Mucosa of gallbladder (tissue), 1 donor: ENCODE results near the gene GUCY1A1. TPM values are rescaled to one million over a fixed set of nuclear protein-coding genes. Genes with fewer than 3 reads are reported as not detected.

Source experiments
- DNase-seq: peaks from one replicate; pipeline ENCODE4 v3.0.0-alpha.2; 2020; ENCODE audit warnings: low spot score
- total RNA-seq: library from RNA; stranded (reverse); gene quantifications from one replicate; pipeline ENCODE4 v1.2.1, GENCODE V29; 2021
- donor health status: DM: no; HTN: no; CAD: no.

Gene GUCY1A1
- total RNA-seq, 1 donor from 2014 or later = 20.0 TPM

- DNase-seq = no peak
These were observed 71.9 kb downstream of the GUCY1A1 start for GRCh38 chr4:155738548-155738947.

- no peak for DNase-seq
These were observed 74.9 kb downstream of the GUCY1A1 start for GRCh38 chr4:155741546-155741945.

GRCh38 chr4:155742310-155743015 lies 75.8 kb downstream of the GUCY1A1 start:
- no peak for DNase-seq

DNA sequence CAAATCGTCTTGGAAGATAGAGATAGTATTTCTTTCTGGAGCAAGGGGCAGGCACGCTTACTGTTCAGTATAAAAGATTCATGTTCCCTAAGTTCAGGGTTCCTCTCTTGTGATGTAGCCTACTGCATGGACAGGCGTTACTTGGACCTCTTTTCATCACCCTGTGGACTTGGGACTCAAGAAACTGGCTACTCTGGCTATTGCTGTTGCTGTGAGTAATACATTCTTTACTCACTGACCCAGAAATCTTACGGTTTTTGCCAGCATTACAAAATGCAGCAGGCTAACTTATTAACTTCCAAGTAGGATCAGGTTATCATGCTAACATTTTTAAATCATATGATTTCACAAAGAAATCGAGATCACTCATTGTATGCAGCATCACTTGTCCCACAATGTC lies 79.3 kb downstream of the GUCY1A1 start:
- peak; percentile 27 for DNase-seq

DNA sequence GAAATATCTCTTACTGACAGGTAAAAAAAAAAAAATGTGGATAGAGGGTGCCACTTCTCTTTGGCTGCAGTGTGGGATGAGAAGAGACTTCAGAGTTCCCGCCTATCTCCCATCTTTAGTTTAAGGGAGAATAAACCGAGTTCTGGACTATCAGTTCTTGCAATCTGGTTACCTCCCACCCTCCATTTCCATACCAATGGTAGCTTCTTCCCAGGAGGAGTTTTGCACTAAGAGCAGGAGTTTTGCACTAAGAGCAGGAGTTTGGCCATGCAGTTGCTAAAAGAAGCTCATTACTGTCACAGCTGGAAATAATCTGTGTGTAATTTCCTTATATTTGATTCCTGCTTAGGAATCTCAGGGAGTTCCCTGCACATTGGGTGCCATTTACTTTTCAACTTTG lies 81.4 kb downstream of the GUCY1A1 start:
- DNase-seq = no peak

DNA sequence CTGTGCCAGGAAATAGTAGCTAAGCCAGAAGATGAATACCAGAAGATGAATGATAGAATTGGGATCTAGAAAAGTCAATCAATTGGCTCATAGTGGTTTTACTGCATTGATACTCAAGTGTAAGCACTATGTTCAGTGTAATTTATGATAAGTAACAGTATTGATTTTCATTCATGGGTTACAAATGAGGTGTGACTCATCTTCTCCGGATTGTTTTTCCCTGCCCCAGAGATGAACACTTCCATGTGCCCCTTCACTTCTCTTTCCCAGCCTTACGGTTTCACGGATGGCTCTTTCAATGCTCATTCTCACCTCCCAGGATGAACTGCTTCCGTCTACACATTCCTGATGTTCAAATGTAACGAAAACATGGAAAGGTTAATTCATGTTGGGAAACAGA lies 82.4 kb downstream of the GUCY1A1 start:
- no peak for DNase-seq

DNA sequence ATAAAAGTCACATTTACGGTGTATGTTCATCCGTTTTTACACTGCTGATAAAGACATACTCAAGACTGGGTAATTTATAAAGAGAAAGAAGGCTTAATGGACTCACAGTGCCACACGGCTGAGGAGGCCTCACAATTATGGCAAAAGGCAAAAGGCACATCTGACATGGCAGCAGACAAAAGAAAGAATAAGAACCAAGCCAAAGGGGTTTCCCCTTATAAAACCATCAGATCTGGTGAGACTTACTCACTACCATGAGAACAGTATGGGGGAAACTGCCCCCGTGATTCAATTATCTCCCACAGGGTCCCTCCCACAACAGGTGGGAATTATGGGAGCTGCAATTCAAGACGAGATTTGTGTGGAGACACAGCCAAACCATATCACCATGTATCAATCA lies 84.9 kb downstream of the GUCY1A1 start:
- DNase-seq = no peak

- no peak for DNase-seq
These were observed 91.2 kb downstream of the GUCY1A1 start for GRCh38 chr4:155757745-155758265.

GRCh38 chr4:155758481-155759371 lies 92.1 kb downstream of the GUCY1A1 start, which contains the start of gene GUCY1B1:
Gene GUCY1B1 (plus strand): TSS chr4:155759021. CDS start chr4:155759141, 120 bp downstream.
- DNase-seq = peak; percentile 95

GRCh38 chr4:155759372-155760252 lies 93.0 kb downstream of the GUCY1A1 start:
- DNase-seq = peak; percentile 26

GRCh38 chr4:155761047-155761446 lies 94.4 kb downstream of the GUCY1A1 start:
- DNase-seq = no peak

GRCh38 chr4:155761916-155762315 lies 95.3 kb downstream of the GUCY1A1 start:
- no peak for DNase-seq

- DNase-seq = no peak
These were observed 95.7 kb downstream of the GUCY1A1 start for GRCh38 chr4:155762334-155762733.

DNA sequence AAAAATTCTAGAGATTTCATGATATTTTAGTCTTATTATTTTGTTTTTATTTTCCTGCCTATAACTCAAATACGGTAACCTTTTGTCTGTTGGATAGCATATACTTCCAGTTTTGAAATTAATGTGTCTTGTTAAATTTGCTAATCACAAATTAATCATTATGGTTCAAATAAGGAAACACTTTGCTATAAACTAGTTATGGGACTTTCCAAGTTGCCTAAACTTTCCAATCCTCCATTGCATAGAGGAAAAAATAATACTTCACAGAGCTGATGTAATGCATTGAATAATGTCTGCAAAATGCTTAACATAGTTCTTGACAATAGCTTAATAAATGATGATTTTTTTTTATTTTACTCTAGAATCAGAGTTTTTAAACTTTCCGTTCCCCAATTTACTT lies 96.9 kb downstream of the GUCY1A1 start:
- no peak for DNase-seq

DNA sequence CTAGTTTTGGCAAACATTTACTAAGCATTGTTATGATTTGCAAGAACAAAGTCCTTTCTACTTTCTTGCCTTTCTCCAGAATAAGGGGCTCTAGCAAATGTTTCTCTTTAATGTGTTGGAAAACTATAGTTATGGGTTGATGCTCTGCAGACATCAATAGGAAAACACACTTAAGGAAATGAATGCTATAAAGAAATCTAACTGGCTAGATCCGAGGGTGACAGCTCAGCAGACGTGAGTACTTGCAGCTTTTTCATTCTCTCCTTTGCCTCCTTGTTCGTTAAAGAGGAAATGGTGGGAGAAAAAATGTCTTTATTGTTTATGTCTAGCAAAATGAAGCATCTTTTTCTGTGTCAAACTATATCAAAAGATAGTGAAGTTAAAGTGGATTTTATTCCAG lies 98.5 kb downstream of the GUCY1A1 start:
- DNase-seq = no peak

DNA sequence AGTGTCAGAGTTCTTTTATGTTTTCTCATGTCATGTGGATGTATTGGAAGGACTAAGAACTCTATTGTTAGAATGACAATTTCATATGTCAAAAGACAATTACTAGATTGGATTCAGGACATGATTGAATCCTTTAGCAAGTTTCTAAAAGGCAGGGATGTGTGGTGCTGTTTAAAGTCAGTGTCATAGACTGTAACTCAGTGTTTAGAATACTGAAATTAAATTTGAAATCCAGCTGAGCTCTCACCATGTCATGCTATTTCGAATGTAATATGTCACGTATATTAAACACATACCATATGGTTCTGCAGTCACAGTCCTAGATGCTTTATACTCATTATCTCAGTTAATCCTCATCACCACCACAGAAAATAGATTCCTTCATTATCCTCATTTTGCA lies 100.0 kb downstream of the GUCY1A1 start:
- no peak for DNase-seq

- no peak for DNase-seq
These were observed 101.7 kb downstream of the GUCY1A1 start for GRCh38 chr4:155768370-155768769.

DNA sequence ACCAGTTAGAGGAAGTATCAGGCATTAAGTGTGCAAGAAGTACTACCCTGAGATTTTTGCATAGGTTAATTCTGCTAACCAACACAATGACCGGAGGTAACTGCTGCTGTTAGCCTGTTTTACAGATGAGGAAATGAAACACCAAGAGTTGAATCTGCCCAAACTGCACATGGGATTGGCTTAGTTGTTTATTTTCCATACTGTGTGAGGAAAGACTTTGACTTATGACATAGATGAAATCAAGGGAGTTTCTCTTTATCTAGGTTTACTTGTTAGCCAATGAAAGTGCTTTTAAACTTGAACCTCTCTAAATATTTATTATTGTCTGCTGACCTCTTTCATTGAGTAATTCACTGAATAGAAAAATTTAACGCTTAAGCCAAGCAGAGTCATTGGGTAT lies 102.4 kb downstream of the GUCY1A1 start:
- no peak for DNase-seq

GRCh38 chr4:155772459-155773195 lies 106.0 kb downstream of the GUCY1A1 start:
- DNase-seq = no peak

DNA sequence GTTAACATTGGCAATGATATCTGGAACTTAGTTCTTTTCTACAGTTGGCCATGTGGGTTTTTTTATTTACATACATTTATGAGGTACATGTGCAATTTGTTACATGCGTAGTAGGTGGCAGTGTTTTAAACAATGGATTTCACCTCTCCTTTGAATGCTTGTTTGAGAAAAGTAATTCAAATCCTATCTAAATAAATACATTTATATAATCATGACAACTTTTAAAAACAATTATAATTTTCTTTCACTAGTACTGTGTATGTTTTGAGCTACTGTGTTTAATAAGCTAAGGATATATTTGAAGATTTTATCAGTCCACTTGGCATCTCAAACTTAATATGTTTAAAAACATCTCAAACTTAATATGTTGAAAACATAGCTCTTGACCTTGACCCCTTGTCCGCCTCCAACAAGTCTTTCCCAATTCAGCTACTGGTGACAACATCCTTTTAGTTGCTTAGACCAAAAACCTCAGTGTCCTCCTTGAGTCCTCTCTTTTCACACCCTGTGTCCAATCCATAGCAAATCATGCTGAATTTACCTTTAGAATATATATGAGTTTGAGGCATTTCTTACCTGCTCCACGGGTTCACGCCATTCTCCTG lies 106.7 kb downstream of the GUCY1A1 start:
- DNase-seq = no peak

GRCh38 chr4:155774033-155774432 lies 107.4 kb downstream of the GUCY1A1 start:
- no peak for DNase-seq
